GM12801 (cell line): ENCODE results near the gene UBAC1.

Experiments used
- TF ChIP-seq, protein P1 (sequence below): IDR thresholded peaks from one replicate; pipeline ENCODE4 v1.5.1; 2011; ENCODE audit warnings: control low read depth; ENCODE audit not compliant: insufficient read length; ENCODE audit errors: extremely low read depth

Gene UBAC1

DNA sequence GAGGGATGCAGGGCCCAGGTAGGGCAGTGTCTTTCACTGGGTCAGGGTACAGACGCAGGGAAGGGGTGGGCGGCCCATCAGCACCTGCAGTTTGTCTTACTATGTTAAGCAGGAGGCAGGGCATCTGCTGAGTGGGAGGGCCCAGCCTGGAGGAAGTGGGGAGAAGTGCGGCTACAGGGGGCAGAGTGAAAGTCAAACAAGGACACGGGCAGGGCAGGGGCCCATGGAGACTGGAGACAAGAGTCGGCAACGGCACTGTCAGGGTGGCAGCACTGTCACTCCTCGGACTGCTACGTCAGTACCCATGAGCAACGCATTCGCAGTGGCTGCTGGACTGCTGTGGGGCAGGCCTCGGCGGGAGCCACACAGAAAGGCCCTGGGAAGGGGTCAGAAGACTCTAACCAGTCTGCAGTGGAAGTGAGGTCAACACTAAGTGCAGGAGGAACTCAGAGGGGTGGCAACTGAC is 73.6 kb downstream of the UBAC1 start:
- TF ChIP-seq, protein P1, sequence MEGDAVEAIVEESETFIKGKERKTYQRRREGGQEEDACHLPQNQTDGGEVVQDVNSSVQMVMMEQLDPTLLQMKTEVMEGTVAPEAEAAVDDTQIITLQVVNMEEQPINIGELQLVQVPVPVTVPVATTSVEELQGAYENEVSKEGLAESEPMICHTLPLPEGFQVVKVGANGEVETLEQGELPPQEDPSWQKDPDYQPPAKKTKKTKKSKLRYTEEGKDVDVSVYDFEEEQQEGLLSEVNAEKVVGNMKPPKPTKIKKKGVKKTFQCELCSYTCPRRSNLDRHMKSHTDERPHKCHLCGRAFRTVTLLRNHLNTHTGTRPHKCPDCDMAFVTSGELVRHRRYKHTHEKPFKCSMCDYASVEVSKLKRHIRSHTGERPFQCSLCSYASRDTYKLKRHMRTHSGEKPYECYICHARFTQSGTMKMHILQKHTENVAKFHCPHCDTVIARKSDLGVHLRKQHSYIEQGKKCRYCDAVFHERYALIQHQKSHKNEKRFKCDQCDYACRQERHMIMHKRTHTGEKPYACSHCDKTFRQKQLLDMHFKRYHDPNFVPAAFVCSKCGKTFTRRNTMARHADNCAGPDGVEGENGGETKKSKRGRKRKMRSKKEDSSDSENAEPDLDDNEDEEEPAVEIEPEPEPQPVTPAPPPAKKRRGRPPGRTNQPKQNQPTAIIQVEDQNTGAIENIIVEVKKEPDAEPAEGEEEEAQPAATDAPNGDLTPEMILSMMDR = no peak

- TF ChIP-seq, protein P1 = no peak
These were observed 74.1 kb downstream of the UBAC1 start for GRCh38 chr9:135887021-135887507.

DNA sequence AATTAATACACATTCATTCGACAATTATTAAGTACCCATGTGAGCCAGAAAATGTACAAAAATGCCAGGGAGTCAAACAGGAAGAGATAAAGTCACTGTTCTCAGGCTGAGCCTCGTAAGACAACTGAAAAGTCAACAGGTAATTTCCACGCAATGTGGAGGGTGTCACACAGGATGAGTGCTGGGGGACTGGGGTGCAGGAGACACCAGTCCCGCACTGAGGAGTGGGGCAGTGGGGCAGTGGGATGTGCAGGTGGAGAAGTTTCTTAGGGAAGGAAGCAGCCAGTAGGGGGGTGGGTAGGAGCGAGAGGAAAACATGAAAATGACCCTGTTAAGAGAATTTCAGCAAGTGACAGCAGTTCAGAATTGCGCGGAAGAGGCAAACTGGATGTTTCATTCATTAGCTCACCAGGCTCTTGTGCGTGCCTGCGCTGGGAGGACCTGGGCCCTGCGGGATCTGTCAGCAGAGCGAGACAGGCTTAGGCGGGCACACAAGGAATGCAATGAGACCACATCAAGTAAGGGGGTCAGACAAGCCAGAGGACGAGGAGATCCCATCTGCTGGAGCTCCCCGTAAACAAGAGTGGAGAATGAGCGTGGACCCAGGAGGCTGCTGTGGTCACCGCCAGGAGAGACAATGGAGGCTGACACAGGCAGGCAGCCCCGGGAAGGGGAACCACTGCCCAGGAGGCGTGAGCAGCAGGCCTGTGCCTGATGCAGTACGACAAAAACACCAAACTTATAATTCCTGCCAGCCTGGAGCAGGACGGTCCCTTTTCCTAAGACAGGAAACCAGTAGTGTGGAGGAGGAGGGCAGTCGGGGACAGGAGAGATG is 74.8 kb downstream of the UBAC1 start:
- TF ChIP-seq, protein P1 = no peak

- TF ChIP-seq, protein P1 = no peak
These were observed 75.9 kb downstream of the UBAC1 start for GRCh38 chr9:135885100-135885853.

GRCh38 chr9:135884328-135885035 is 76.7 kb downstream of the UBAC1 start:
- TF ChIP-seq, protein P1 = no peak

- TF ChIP-seq, protein P1 = no peak
These were observed 77.6 kb downstream of the UBAC1 start for GRCh38 chr9:135883410-135884089.
